HG03103 (cell line): Measurements from ENCODE around the gene ZNF581.
A peak's percentile ranks its signal among the peaks of the same experiment; 100 is the strongest.

Experiments used
- ATAC-seq: cut with Tn5 transposase; IDR thresholded peaks from one replicate; pipeline ENCODE4 v1.9.1; 2021; ENCODE audit warnings: low read depth; ENCODE audit not compliant: unreplicated experiment

The ZNF581 gene

GRCh38 chr19:55661826-55662225 is 18.4 kb downstream of the ZNF581 start:
- no peak for ATAC-seq

GRCh38 chr19:55663846-55664536 is 20.5 kb downstream of the ZNF581 start:
- ATAC-seq, result no peak

GRCh38 chr19:55666343-55667005 is 23.0 kb downstream of the ZNF581 start:
- ATAC-seq, result no peak

GRCh38 chr19:55667006-55667381 is 23.5 kb downstream of the ZNF581 start:
- no peak for ATAC-seq

- ATAC-seq, result no peak
Observed at GRCh38 chr19:55667511-55667910, 24.1 kb downstream of the ZNF581 start.

GRCh38 chr19:55667958-55668357 is 24.5 kb downstream of the ZNF581 start:
- ATAC-seq, result no peak

- no peak for ATAC-seq
Observed at GRCh38 chr19:55668603-55669348, 25.3 kb downstream of the ZNF581 start.

GRCh38 chr19:55669418-55670279 is 26.2 kb downstream of the ZNF581 start:
- no peak for ATAC-seq

- ATAC-seq, result no peak
Observed at GRCh38 chr19:55670280-55671053, 27.0 kb downstream of the ZNF581 start.

GRCh38 chr19:55671054-55671378 is 27.6 kb downstream of the ZNF581 start:
- no peak for ATAC-seq

- no peak for ATAC-seq
Observed at GRCh38 chr19:55672418-55672817, 29.0 kb downstream of the ZNF581 start.

GRCh38 chr19:55673465-55673864 is 30.0 kb downstream of the ZNF581 start:
- ATAC-seq, result no peak

- no peak for ATAC-seq
Observed at GRCh38 chr19:55673889-55674288, 30.4 kb downstream of the ZNF581 start.

GRCh38 chr19:55674459-55674840 is 31.0 kb downstream of the ZNF581 start:
- no peak for ATAC-seq

GRCh38 chr19:55674841-55675660 is 31.6 kb downstream of the ZNF581 start, which contains the start of gene EPN1:
EPN1 (plus strand) TSS chr19:55675226; CDS start chr19:55678628, 3,402 bp downstream.
- peak; percentile 57 for ATAC-seq

- ATAC-seq, result no peak
Observed at GRCh38 chr19:55675661-55676354, 32.4 kb downstream of the ZNF581 start.

- ATAC-seq, result no peak
Observed at GRCh38 chr19:55676383-55676782, 32.9 kb downstream of the ZNF581 start.

- no peak for ATAC-seq
Observed at GRCh38 chr19:55676889-55677505, 33.5 kb downstream of the ZNF581 start.
